GM19193 (cell line): Measurements from ENCODE around the gene OR2G2.

Experiments used
- POLR2A ChIP-seq: IDR thresholded peaks from 4 replicates; pipeline ENCODE4 v1.6.1; 2011; ENCODE audit not compliant: insufficient read depth, insufficient read length; ENCODE audit errors: extremely low read depth

OR2G2 gene

GRCh38 chr1:247605286-247605685 lies 17.1 kb downstream of the OR2G2 start, which contains the start of gene OR2G3:
Gene OR2G3, plus strand, starts transcription at chr1:247605586. Its CDS starts 0 bp downstream, at chr1:247605586.
- no peak for TF ChIP-seq POLR2A

- no peak for TF ChIP-seq POLR2A
Observed at GRCh38 chr1:247613405-247613804, 25.2 kb downstream of the OR2G2 start.

GRCh38 chr1:247614625-247615024 lies 26.5 kb downstream of the OR2G2 start:
- TF ChIP-seq POLR2A, result no peak

- no peak for TF ChIP-seq POLR2A
Observed at GRCh38 chr1:247627951-247628350, 39.8 kb downstream of the OR2G2 start.

GRCh38 chr1:247638011-247638410 lies 49.9 kb downstream of the OR2G2 start:
- TF ChIP-seq POLR2A, result no peak

GRCh38 chr1:247638781-247639180 lies 50.6 kb downstream of the OR2G2 start:
- TF ChIP-seq POLR2A, result no peak
